ENCODE measurements around the gene TUBB.
"Not testable (repeated sequence)": the region's sequence is repeated elsewhere in the genome, so short reads cannot be mapped to it uniquely, and the experiment has no call there.

The TUBB gene

DNA sequence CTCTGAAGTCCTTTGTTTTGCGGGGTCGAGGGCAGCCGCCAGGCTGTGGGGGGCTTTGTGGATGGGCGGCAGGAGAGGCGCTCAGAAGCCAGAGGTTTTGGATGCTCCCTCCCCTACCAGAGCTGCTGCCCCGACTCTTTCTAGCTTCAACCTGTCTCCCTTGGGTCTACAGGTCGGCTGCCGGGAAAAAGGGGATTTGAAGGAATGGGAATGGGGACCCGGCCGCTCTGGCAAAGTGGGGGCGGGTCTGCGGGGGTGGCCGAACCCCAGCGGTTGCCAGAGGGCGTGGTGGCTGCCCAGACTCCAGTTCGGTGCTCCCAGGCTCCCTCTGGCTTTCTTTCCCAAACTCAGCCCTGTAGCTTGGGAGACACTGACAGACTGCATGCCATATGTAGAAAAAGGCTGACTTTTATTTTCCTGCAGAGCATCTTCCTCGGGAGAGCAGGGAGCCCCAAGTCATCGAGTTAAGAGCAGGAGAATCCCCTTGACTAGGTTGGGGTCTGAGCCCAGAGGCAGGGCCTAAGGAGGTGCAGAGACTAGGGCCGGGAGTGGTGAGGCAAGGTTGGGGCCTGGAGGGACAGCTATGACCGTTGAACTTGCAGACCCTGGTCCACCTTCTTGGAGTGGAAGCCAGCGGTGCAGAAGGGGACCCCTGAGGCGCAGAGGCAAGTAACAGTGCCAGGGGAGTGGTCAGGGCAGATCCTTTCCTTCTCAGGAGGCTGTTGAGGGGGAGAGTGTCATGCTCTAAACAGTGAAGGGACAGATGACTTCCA is 32.3 kb upstream of the TUBB start:
- peak; percentile 44 for DNase-seq (ENCODE audit: low read depth)

DNA sequence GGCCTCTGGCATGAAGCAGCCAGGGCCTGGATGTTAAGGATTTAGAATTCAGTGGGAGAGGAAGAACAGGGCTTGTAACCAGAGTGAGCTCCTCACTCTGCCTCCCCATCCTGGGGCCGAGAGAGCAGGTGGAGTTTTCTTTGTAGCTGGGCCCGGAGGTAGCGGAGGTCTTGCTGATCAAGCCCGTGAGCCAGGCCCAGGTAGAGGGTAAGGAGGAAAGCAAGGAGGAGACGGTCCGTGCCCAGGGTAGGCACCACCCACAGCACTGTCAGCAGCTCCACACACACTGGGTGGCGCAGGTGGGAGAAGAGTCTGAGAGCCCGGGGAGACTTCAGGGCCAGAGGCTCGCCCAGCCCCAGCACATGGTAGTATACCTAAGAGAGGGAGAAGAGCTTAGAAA is 31.6 kb upstream of the TUBB start:
- DNase-seq (ENCODE audit: low read depth), result no peak

DNA sequence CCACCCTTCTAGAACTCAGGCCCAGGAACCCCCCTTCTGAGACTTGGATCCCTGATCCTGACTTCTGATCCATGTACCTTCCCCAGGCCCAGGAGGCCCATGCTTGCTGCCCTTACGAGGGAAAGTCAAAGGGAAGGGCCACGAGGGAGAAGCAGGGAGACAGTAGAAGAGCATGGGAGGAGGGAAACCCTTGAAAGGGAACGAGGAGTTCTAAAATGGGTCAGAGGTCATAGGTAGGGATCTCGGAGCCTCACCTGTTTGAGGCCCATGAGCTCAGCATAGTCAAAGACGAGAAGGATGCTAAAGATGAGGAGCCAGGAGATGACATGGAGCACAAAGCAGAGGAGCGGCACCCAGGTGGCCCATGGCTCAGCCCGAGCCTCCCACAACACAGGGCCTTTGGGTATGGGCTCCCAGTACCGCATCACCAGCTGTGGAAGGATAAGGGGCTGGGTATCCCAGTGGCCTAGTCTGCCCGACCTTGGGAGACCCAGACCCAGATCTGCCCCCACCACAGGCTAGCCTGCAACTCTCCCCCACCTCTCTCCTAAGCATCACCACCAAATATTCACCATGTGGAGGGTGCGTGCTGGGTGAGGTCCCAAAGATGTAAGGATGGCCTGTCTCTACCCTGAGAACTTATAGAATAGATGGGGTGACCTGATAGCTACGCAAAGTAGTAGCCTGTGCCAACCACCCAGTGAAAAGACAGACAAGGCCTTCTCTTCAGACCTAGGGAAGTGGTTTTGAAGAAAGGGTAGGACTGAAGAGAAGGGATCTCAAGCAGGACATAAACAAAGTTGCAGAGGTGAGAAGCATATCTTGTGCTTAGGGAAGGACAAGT is 30.9 kb upstream of the TUBB start:
- no peak for DNase-seq (ENCODE audit: low read depth)

DNA sequence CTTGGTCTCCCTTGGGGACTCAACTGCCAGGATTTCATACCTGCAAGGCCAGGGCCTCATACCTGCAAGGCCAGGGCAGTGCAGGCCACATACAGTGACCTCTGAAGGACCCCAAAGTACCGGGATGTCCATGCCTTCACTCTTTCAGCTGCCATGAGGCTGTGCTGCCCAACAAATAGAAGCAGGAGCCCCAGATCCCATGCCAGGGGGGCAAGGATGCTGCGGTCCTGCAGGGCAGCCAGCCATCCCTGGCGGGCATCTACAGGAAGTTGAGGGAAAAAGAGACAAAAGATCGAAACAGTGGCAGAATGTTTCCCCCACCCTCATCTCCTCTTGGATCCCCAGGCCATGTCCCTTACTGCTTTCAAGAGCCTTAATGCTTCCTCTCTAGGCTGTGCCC is 30.2 kb upstream of the TUBB start:
- no peak for DNase-seq (ENCODE audit: low read depth)

DNA sequence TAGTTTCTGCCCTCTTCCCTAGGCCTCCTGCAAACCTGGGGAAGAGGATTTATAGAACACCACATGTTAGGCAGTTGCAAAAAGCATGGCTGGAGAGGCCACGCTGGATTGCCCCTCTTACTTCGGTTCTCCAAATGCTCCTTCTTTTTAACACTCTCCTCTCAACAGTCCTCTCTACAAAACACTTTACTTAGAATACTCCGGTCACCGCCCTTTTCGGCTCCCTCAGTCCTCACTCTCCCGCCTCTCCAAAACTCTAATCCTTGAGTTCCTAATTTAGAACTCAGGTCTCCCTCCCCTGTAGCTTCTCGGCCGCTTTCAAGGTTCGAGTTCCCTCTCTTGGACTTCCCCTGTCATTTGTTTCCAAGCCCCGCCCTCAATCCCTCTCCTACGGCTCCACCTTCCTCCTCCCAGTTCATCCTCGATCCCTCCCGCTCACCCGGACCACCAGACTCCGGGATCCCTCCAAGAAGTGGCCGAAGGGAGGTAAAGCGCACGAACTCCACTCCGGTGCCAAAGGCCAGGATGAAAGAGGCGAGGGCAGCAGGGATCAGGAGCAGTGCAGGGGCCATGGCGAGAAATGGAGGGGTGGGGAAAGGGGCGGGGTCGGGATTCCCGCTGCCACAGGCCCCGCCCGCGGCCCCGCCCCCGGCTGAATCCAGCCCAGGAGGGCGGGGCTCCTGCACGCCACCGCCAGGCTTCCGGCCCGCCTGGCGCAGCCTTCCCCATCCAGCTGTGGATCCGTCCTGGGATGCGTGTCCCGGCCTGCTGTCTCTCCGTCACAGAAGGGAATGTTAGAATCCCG is 29.5 kb upstream of the TUBB start, which contains the start of gene NRM:
Gene NRM (minus strand): TSS at position 582 of the 805 bp plus-strand sequence. CDS start 10 bp downstream, at position 572.
- DNase-seq (ENCODE audit: low read depth), result peak; percentile 71

DNA sequence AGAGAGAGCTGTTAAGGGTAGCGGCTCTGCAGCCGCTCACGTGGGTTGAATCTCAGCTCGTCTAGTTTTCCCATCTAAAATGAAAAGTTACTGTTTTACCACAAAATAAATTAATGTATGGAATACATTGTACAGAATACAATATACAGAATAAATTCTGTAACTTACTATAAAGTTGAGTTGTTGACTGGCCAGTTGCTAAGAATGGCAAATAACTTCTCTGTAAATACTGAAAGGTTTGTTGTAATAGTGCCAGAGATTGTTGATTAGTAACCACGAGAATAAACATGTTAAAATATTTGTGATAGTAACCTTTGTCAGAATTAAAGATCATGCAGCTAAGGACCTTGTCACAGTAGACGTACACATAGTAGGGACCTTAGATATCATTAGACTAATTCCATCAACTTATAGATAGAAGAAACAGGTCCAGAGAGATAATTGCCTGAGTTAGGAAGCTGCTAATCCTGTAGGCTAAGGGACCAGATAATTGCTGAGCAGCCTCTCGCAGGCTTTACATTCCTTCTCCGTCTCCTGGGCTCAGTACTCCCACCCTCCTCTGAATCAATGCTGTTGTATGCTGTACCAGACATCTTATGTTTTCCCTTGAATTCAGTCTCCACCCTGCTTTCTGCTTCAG is 28.8 kb upstream of the TUBB start:
- DNase-seq (ENCODE audit: low read depth), result no peak

DNA sequence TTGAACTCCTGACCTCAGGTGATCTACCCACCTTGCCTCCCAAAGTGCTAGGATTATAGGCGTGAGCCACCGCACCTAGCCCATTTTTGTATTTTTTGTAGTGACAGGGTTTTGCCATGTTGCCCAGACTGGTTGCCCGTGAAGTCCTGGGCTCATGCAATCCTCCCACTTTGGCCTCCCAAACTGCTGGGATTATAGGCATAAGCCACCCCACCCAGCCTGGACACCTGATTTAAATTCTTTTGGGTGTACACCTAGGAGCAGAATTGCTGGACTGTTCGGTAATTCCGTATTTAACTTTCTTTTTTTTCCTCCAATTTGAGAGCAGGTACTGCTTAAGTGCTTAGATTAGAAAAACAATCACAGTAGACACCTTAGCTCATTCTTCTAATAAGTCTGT is 23.7 kb upstream of the TUBB start:
- DNase-seq (ENCODE audit: low read depth), result no peak

DNA sequence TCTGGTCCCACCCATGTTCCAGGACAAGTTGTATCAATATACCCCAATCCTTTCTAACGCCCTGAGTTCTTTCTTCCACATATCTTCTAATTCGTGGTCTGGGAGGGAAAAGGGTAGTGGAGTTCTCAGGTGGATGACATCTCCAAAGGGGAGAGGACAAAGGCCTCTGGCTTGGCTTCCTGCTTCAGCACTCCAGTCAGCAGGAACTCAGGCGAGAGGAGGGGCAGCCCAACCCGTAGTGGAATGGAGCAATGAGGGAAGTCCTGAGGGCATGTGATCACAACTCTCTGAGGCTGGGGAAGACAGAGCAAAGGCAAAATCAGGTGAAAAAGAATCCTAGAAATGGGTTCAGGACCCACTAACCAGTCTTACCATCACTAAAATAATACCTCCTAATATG is 19.8 kb upstream of the TUBB start:
- no peak for DNase-seq (ENCODE audit: low read depth)

DNA sequence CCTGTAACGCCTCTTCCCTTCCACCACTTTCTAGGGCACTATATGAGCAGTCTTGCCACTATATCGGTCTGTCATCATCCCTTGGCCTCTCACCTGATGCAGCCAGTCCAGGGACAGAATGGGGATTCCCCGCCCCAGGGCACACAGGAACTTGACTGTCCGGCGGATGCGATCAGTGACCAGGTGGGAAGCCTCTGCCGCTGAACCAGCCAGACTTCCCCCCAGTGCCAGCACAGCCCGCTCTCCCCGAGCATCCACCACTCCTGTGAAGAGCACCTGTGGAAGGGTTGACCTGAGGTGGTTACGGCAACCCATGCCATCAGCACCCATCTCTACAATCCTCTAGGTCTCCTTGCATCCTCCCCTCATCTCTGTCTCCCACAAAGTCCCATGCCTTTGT is 17.1 kb upstream of the TUBB start:
- DNase-seq (ENCODE audit: low read depth), result no peak

DNA sequence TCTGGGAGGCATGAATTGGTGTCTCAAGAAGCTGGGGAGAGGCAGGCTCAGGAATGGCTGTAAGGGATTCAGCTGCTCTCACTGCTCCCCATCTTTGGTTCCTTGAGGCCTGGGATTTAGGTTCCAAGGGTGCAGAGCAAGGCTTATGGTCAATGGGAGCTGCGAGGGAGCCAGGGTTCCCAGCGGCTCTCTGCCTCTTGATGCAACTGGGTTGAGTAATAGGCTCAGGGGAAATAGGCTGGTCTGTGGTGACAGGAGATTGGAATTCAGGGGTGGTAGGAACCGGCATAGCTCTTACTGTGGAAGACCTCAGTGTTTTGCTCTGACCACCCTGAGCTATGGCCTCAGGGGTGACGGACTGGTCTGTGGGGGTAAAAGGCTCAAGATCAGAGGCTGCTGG is 16.3 kb upstream of the TUBB start:
- DNase-seq (ENCODE audit: low read depth), result no peak

DNA sequence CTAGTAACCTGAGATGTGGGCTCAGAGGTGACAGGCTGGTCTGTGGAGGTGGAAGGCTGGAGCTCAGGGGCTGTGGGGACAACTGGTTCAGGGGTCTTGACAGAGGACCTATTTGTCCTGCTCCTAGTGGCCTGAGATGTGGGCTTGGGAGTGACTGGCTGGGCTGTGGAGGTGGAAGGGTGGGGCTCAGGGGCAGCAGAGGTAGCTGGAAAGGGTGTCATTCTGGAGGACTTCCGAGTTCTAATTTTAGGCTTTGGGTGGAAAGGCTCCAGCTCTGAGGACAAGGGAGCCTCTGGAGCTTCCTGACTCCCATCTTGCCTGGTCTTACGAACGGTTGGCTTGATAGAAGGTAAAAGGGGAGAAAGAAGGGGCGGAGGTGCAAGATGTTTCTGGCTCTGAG is 14.5 kb upstream of the TUBB start:
- no peak for DNase-seq (ENCODE audit: low read depth)

DNA sequence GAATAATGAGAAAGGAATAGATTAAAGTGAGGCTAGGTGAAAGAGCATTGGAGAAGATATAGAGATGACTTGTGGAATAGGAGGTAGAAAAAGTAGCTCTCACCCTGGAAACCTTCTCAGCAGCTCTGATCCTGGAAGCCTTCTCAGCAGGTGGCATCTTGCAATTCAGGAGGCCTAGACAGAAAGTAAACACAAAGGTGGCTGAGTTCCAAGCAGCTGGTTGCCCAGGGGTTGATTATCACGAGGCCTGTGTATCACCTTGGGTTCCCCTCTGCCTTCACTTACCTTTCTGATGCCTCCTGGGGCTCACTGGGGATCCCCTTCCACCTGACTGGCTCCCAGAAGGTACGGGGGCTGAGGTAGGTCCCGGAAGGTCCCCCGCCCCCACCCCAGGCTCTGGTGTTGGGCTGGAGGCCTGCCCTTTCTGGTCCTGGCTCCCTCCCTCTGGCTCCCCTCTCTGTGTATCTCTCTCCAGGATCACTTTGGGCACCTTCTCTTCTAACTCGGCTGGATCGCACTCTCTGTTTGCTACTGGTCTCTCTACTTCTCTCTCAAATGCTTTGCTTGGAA is 12.8 kb upstream of the TUBB start:
- DNase-seq (ENCODE audit: low read depth), result no peak

DNA sequence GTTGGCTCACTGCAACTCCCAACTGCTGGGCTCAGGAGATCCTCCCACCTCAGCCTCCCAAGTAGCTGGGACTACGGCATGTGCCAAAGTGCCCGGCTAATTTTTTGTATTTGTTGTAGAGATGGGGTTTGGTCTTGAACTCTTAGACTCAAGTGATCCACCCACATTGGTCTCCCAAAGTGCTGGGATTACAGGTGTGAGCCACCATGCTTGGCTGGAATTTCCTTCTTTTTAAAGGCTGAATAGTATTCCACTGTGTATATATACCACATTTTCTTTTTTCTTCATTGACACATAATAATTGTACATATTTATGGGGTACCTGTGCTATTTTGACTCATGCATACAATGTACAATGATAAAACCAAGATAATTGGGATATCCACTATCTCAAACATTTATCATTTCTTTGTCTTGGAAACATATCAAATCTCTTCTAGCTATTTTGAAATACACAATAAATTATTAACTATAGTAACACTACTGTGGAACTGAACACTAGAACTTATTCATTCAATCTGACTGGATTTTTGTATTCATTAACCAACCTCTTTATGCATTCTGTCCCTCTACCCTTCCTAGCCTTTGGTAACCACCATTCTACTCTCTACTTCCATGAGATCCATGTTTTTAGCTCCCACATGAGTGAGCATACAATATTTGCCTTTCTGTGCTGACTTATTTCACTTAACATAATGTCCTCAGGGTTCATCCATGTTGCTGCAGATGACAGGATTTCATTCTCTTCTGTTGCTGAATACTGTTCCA is 10.9 kb upstream of the TUBB start:
- no peak for DNase-seq (ENCODE audit: low read depth)

DNA sequence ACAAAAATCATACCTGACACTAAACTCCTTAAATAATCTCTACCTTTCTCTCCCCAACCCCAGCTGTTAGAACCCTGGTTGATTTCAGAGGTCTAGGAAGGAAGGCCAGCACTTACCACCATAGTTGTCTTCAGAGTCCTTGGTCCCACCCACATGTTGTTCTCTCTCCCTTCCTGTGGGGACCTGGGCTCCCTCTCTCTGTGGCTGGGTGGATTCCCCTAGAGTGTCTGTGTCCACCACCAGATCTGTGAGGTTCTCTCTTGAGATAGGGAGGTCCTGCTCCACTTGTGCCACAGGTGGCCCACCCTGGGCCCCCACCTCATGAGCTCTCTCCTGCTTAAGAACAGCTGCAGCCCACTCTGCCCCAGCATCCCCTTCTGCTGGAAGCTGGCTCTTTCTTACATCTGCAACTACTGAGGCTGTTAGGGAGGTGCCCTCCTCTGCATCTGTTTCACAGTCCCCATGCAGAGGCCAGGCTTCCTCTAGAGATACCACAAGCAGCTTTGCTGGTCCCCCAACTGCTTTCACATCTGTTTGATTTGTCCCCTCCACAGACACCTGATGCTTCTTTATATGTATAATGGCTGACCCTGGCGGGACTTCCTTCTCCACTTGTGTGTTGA is 8.3 kb upstream of the TUBB start:
- DNase-seq (ENCODE audit: low read depth), result no peak

DNA sequence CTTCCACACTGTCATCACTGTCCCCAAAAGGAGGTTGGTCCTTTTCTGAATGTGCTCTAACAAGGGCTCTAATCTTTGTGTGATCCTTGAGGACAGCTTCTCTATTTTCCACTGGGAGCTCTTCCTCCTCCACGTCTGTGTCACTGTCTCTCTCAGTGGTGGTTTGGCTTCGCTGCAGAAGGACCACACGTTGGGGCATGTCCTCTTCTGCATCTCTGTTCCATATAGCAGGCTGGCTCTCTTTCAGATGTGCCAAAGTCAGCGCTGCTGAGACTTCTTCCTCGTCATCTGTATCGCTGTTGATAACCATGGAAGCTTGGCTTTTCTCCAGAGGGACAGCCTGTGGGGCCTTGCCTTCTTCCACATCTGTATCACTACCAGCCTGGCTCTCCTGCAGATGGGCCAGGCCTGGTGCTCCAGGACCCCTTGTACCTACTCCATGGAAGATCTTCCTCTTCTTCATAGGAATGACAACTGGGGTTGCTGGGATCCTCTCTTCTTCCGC is 7.7 kb upstream of the TUBB start:
- no peak for DNase-seq (ENCODE audit: low read depth)

DNA sequence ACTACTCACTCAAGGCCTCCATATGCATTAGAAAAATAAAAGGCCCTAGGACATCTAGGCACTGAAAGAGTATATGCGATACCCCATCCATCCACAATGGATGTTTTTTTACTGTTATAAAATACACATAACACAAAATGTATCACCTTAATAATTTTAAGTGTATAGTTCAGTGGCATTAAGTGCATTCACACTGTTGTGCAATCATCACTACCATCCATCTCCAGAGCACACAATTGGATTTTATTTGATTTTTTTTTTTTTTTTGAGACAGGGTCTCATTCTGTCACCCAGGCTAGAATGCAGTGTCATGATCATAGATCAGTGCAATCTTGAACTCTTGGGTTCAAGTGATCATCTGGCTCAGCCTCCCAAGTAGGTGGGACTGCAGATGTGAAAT is 5.9 kb upstream of the TUBB start:
- DNase-seq (ENCODE audit: low read depth), result no peak

DNA sequence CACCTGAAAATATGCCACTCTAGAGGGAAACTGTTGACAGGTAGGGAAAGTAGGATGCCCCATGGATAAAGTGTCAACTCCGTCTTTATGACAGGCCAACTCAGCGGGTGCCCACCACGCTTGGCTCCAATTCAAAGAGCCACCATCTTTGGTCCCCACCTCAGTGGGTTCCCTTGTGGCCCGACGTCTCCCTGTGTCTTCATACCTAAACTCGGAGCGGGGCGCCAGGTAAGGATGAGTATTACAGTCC is 3.3 kb upstream of the TUBB start:
- no peak for DNase-seq (ENCODE audit: low read depth)

DNA sequence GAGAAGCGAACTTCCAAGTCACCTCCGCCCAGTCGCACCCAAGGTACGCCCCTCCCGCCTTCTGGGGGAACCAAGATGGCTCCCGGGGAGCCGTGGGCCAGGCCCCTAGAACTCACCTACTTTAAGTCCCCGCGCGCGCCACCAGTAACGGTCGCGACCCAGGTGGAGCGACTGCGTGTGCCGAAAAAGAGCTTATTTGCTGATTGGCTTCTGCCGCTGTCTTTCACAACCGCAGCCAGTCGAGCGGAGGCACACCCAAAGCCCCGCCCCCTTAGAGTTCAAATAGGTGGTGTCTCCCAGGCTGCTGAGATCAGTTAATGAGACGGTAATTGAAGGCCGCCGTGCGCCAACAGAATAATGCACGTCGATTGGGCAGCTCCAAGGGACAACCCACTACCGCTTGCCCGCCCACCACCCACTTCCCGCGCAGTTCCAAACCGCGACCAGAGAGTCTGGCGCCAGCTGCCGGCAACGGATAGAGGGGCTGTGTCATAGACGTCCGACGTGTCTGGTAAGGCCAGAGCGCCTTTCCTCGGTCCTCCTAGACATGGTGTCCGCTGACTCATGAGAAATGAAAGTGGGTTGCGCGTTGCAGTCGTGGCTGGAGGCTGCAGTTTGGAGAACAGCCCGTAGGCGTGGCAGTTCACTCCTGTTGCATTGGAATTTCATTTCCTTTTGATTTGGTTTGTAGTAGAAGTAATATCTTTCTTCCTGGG is 2.9 kb upstream of the TUBB start, which contains the start of gene MDC1:
Gene MDC1 (minus strand): TSS at position 153 of the 716 bp plus-strand sequence. CDS start 2,106 bp downstream, outside the sequence.
- peak; percentile 100 for DNase-seq (ENCODE audit: low read depth)

DNA sequence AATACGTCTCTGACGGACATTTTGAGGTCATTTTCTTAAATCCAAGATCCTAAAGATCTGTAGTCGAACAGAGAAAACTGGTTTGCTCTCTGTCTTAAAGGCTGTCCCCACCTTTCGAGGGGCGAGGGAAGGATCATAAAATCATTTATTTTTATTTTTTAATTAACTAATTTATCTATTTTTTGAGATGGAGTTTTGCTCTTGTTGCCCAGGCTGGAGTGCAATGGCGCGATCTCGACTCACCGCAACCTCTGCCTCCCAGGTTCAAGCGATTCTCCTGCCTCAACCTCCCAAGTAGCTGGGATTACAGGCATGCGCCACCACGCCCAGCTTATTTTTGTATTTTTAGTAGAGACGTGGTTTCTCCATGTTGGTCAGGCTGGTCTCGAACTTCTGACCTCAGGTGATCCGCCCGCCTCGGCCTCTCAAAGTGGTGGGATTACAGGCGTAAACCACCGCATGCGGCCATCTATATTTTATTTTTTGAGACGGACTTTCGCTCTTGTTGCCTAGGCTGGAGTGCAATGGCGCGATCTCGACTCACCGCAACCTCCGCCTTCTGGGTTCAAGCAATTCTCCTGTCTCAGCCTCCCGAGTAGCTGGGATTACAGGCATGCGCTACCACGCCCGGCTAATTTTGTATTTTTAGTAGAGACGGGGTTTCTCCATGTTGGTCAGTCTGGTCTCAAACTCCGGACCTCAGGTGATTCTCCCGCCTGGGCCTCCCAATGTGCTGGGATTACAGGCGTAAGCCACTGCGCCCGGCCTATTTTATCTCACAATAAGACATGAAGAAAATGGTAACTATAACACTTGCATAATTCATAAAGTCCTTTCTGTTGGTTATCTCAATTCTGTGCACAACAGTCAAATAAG is 2.1 kb upstream of the TUBB start:
- not testable (repeated sequence) for DNase-seq (ENCODE audit: low read depth)
